Subcutaneous abdominal adipose tissue (tissue), 5 donors: Measurements from ENCODE around the gene TCP11X1.
"Not testable (repeated sequence)": the region's sequence is repeated elsewhere in the genome, so short reads cannot be mapped to it uniquely, and the experiment has no call there.

Experiments
- H3K27ac ChIP-seq: one replicate; pipeline ENCODE4 v1.7.0; 2013; ENCODE audit warnings: low read depth, mild to moderate bottlenecking, inconsistent platforms, low read length, moderate library complexity
- H3K27me3 ChIP-seq, 5 donors: one replicate each; pipeline ENCODE4 v1.7.0; 2013; ENCODE audit warnings: low read length in 5 of 5, inconsistent platforms in 1 of 5; ENCODE audit not compliant: control insufficient read depth in 5 of 5, insufficient read depth in 4 of 5
- H3K36me3 ChIP-seq, 5 donors: one replicate each; pipeline ENCODE4 v1.7.0; 2013; ENCODE audit warnings: low read length in 5 of 5; ENCODE audit not compliant: control insufficient read depth in 5 of 5, insufficient read depth in 5 of 5
- H3K4me1 ChIP-seq, 5 donors: one replicate each; pipeline ENCODE4 v1.7.0; 2013; ENCODE audit warnings: low read length in 5 of 5, mild to moderate bottlenecking in 3 of 5, moderate library complexity in 1 of 5; ENCODE audit not compliant: control insufficient read depth in 5 of 5, insufficient read depth in 5 of 5
- H3K4me3 ChIP-seq, 5 donors: one replicate each; pipeline ENCODE4 v1.7.0; 2013; ENCODE audit warnings: low read length in 5 of 5, low read depth in 1 of 5
- H3K9ac ChIP-seq, 5 donors: one replicate each; pipeline ENCODE4 v1.7.0; 2013; ENCODE audit warnings: low read length in 5 of 5, mild to moderate bottlenecking in 4 of 5, moderate library complexity in 3 of 5
- H3K9me3 ChIP-seq, 5 donors: one replicate each; pipeline ENCODE4 v1.7.0; 2013; ENCODE audit warnings: low read length in 5 of 5; ENCODE audit not compliant: control insufficient read depth in 5 of 5
- donor health status: healthy.
- donor health status: healthy.
- donor health status: healthy.
- donor health status: healthy.
- donor health status: healthy.

TCP11X1 gene

DNA sequence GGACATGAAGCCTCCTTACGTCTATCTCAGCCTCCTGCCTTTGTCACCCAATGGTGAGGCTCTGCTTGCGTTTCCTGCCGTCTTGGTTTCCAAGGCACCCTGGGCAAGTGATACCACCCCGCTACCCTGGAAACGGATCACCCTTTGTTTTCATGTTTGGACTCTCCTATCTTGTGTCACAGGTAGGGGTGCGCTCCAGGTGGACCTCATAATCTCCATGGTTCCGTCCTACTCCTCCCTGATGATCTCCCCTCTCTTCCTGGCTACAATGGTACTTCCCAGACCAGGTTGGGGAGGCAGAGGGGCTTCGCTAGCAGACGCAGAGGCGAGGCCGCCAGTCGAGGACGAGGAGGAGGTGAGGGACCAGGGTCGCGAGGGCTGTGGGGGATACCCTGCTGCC lies at the start of gene TCP11X1:
TSS of gene TCP11X1 (plus strand) at position 316 of the 400 bp plus-strand sequence.
- not testable (repeated sequence) for H3K9me3 ChIP-seq, H3K27ac ChIP-seq

DNA sequence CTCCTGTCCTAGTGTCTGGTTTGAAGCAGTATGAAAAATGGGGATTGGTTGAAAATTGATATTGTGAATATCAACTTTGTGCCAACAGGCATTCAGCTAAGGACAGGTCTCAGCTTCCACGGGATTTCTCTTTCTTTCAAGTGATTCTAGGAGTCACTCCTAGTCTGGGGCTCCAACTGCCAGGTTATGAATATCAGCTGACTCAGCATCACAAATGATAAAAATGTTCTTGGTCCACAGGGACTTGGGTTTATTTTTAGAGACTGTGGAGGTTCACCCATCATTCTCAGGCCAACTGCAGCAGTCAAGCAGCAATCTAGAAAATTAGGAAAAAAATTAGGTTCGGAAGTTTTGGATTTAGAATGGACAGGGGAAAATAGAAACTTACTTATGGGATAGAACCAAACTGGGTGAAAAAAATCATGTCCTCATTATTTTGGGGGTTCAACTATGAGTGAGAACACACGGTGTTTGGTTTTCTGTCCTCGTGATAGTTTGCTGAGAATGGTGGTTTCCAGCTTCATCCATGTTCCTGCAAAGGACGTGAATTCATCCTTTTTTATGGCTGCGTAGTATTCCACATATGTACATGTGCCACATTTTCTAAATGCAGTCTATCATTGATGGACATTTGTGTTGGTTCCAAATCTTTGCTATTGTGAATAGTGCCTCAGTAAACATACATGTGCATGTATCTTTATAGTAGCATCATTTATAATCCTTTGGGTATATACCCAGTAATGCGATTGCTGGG lies 29.0 kb upstream of the TCP11X1 start:
- H3K27ac ChIP-seq, result no peak overlapping the region
- H3K27me3 ChIP-seq, result peaks cover 0 to 4% (median 0%) of the 10 kb centered on the region in 5 donors
- H3K9me3 ChIP-seq, result peaks cover 1 to 10% (median 3%) of the 10 kb centered on the region in 5 donors
- no peak overlapping the region for H3K9ac ChIP-seq
- H3K4me1 ChIP-seq, result no peaks in the 10 kb centered on the region
- no peaks in the 10 kb centered on the region for H3K36me3 ChIP-seq
- H3K4me3 ChIP-seq, result no peak overlapping the region

More for the DNA sequence above, at the start of gene TCP11X1:
- not testable (repeated sequence) for H3K4me1 ChIP-seq, H3K36me3 ChIP-seq, H3K27me3 ChIP-seq, H3K4me3 ChIP-seq, H3K9ac ChIP-seq

DNA sequence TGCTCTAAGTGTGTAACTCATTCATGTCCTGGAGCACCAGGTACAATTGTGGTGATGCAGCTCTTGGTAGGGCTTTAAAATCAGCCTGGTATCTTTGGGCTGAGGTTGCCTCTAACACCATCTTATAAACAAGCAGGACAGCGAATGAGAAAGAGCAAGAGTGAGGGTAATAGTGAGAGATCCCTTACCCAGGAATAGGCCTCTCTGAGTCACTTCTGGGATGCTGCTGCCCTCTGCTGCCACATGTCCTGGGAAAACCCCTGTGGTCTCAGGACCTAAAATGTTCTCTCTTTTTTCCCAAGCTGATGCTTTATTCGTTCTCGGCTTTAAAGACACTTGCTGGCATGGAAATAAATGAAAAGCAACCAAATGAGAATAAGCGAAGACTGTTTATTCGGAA lies 7.2 kb upstream of the TCP11X1 start:
- not testable (repeated sequence) for H3K4me1 ChIP-seq, H3K27me3 ChIP-seq, H3K27ac ChIP-seq, H3K9ac ChIP-seq, H3K36me3 ChIP-seq, H3K4me3 ChIP-seq, H3K9me3 ChIP-seq

DNA sequence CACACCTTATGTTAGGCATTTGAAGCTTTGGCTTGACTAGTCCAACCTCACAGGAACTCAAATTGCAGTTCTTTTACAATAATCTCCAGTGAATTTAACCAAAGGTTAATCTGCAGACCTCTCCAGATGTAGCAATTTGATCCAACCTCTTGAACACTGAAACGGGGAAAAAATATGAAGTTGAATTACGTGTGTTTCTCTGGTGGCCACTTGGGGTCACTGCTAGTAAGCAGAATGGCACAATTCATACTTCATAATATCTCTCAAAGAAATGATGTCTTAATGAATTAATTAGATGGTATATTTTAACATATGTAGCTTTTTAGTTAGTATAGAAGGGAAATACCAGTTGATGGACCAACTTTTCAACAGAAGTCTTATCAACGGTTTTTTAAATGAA lies 1.4 kb downstream of the TCP11X1 start:
- H3K9me3 ChIP-seq, H3K27me3 ChIP-seq: not testable (repeated sequence)

DNA sequence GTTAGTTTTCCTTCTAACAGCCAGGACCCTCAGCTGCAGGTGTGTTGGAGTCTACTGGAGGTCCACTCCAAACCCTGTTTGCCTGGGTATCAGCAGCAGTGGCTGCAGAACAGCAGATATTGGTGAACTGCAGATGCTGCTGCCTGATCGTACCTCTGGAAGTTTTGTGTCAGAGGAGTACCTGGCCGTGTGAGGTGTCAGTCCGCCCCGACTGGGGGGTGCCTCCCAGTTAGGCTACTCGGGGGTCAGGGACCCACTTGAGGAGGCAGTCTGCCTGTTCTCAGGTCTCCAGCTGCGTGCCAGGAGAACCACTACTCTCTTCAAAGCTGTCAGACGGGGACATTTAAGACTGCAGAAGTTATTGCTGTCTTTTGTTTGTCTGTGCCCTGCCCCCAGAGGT lies 20.6 kb downstream of the TCP11X1 start:
- H3K4me3 ChIP-seq, H3K27me3 ChIP-seq, H3K27ac ChIP-seq: not testable (repeated sequence)

More for the DNA sequence above, 1.4 kb downstream of the TCP11X1 start:
- H3K4me1 ChIP-seq, H3K4me3 ChIP-seq, H3K36me3 ChIP-seq, H3K9ac ChIP-seq, H3K27ac ChIP-seq: not testable (repeated sequence)

DNA sequence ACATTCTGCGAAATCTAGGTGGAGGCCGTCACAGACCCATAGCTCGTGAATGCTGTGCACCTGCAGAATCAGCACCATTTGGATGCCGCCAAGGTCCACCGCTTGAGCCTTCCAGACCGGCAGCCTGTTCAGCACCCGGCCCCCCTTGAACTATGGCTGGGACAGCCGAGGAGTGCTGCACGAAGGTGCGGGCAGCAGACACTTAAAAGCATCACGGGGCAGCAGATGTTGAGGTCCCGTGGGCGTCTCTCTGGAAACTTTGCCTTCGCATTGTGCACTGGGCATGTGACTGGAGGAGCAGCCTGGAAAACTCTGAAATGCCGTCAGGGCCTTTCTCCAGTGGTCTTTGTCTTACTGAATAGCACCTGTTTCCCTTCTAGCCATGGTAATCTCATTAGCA lies 25.2 kb downstream of the TCP11X1 start:
- not testable (repeated sequence) for H3K36me3 ChIP-seq, H3K9ac ChIP-seq, H3K9me3 ChIP-seq, H3K27me3 ChIP-seq, H3K4me1 ChIP-seq, H3K4me3 ChIP-seq, H3K27ac ChIP-seq

More for the DNA sequence above, 20.6 kb downstream of the TCP11X1 start:
- H3K36me3 ChIP-seq, H3K9ac ChIP-seq, H3K4me1 ChIP-seq, H3K9me3 ChIP-seq: not testable (repeated sequence)

DNA sequence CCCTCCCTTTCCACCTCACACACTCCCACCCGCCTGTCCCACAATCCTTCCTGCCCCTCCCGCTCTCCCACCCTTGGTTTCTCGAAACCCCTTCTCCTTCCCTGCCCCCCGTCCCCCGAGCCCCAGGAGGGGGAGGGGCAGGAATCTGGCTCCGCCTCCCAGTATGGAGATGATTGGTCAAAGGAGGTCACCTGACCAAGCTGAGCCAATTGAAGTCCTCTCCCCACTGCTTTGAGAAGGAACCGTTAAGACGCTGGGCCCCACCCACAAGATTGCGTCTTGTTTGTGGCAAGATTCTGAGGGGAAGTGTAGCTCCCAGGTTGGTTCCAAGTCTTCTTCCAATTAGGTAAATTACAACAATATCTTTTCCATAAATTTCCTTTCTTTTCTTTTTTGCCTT lies 31.8 kb downstream of the TCP11X1 start, which contains the start of gene NXF2:
TSS of gene NXF2 (plus strand) at position 275 of the 400 bp plus-strand sequence. CDS start 59,912 bp downstream, outside the sequence.
- not testable (repeated sequence) for H3K4me1 ChIP-seq, H3K9ac ChIP-seq, H3K27me3 ChIP-seq

DNA sequence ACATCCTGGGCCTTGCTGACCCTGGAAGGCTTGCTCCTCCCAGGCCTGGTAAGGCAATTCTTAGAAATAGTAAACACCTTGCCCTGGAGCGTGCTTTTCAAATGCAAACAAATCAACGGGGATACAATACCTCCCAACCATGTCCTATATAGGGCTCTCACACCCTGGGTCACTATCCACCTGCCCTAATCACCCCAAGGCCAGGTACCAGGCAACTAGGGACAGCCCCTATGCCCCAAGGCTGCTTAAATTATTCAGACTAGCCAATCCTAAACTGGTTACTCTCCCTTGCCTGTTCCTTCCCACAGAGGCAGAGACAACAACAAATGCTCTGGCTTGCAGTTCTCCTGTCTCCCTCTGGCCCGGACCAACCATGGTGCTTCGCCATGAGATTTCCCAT lies 57.1 kb downstream of the TCP11X1 start:
- H3K4me3 ChIP-seq, H3K9me3 ChIP-seq: not testable (repeated sequence)

More for the DNA sequence above, 31.8 kb downstream of the TCP11X1 start, which contains the start of gene NXF2:
- not testable (repeated sequence) for H3K9me3 ChIP-seq, H3K4me3 ChIP-seq, H3K27ac ChIP-seq, H3K36me3 ChIP-seq

More for the DNA sequence above, 57.1 kb downstream of the TCP11X1 start:
- not testable (repeated sequence) for H3K9ac ChIP-seq, H3K27me3 ChIP-seq, H3K27ac ChIP-seq, H3K4me1 ChIP-seq, H3K36me3 ChIP-seq
